ENCODE results near the gene AGAP2. TPM values are rescaled to one million over a fixed set of nuclear protein-coding genes. Genes with fewer than 3 reads are reported as not detected.
"Not testable (repeated sequence)": the region's sequence is repeated elsewhere in the genome, so short reads cannot be mapped to it uniquely, and the experiment has no call there.

AGAP2 gene
- total RNA-seq, 4 donors from 2014 or later = 0.45 to 1.4 (median 1.3) TPM

DNA sequence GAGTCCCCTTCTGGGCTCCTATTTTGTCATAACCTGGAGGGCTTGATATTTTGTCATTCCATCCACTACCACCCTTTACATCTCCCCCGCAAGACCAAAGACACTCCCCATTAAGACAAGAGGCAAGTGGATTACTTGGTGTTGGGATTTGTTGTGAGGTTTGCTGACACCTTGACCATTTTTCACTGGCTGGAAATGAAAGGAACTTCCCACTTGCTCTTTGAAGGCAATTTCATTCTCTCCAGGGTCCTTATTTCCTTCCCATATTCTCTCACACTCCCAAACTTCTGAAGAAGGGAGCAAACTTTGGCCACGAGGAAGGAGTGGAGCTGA lies 14.9 kb downstream of the AGAP2 start:
- Histone ChIP-seq H3K9me3 (no peaks in the 10 kb centered on the region), H3K27ac (no peak overlapping the region), H3K4me3 (no peak overlapping the region), H3K4me1 (peaks cover 27% of the 10 kb centered on the region), H3K27me3 (no peaks in the 10 kb centered on the region), H3K36me3 (peaks cover 35% of the 10 kb centered on the region)
- DNase-seq (ENCODE audit: low spot score in 2 of 2) = no peak
- WGBS = 66% methylated on average over 2 of the region's 2 CpGs
- TF ChIP-seq, protein P1, sequence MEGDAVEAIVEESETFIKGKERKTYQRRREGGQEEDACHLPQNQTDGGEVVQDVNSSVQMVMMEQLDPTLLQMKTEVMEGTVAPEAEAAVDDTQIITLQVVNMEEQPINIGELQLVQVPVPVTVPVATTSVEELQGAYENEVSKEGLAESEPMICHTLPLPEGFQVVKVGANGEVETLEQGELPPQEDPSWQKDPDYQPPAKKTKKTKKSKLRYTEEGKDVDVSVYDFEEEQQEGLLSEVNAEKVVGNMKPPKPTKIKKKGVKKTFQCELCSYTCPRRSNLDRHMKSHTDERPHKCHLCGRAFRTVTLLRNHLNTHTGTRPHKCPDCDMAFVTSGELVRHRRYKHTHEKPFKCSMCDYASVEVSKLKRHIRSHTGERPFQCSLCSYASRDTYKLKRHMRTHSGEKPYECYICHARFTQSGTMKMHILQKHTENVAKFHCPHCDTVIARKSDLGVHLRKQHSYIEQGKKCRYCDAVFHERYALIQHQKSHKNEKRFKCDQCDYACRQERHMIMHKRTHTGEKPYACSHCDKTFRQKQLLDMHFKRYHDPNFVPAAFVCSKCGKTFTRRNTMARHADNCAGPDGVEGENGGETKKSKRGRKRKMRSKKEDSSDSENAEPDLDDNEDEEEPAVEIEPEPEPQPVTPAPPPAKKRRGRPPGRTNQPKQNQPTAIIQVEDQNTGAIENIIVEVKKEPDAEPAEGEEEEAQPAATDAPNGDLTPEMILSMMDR (IDR thresholded peaks at IDR 0.05) = no peak

DNA sequence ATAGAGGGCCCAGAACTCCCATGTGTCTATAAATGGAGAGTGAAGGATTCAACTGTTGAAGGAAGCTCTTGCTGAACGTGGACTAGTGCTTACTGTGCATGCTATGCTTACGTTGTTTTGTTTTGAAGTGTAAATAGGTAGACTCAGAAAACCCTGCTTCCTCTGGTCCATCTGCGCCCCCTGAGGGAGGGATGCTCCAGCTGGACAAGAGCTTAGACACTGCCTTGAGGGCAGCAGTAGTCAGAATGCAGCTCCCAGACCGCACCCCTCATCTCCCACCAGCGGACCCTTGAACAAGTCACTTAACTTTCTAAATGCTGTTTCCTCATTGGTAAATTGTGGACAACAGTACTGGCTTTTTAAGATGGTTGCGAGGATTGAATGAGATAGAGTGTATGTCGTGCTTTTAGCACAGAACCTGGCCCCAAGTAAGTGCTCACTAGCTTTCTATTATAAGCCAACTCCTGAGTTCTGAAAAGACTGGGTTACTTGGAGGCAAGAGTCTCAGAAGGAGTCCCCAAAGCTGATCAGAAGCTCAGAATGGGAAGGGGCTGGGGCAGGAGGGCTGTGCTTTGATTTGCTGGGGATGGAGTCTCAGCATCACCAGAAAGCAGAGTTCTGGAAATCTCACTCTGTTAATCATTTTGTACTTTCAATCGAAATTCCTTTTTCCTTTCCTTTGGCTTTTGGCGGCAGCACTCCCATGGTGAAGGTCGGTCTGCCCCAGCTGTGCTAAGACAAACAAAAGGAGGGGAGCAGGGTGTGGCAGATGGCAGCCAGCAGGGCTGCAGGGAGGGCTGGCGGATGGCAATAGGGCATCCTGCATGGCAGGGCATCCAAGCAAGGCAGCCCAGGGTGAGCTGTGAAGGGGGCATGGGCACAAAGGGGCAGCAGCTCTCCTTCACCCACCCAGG lies 15.6 kb downstream of the AGAP2 start:
- TF ChIP-seq, protein P1 (IDR thresholded peaks at IDR 0.05) = no peak
- TF ChIP-seq EP300 (IDR thresholded peaks at IDR 0.05) = no peak
- TF ChIP-seq POLR2A (IDR thresholded peaks at IDR 0.05) = no peak
- no peak for TF ChIP-seq POLR2AphosphoS5 (IDR thresholded peaks at IDR 0.05)
- 56% methylated on average over 11 of the region's 11 CpGs for WGBS

DNA sequence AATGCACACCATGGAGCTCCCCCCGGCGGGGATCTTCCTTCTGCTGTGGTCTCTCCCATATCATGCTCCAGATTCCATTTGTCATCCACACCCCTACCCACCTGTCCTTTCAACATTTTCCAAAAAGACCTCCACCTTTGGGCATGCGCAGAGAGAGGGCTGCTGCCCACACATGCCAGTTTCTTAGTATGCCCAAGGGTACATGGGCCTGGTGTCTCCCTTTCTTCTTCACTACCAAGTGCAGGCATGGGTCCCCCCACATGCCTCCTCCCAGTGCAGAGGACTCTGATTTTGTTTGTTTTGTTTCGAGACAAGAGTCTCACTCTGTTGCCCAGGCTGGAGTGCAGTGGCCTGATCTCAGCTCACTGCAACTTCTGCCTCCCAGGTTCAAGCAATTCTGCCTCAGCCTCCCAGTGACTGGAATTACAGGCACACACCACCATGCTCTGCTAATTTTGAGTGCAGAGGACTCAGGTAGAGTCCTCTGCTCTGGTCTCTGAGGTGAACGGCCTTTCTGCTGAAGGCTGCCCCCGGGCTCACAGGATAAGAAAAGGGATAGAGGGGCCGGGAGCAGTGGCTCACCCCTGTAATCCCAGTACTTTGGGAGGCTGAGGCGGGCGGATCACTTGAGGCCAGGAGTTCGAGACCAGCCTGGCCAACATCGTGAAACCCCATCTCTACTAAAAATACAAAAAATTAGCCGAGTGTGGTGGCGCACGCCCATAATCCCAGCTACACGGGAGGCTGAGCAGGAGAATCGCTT lies 16.5 kb downstream of the AGAP2 start:
- Histone ChIP-seq H3K4me1 (peaks cover 16% of the 10 kb centered on the region), H3K36me3 (peaks cover 51% of the 10 kb centered on the region)
- not testable (repeated sequence) for H3K4me3 ChIP-seq; H3K27ac ChIP-seq; H3K9me3 ChIP-seq; H3K27me3 ChIP-seq; DNase-seq (ENCODE audit: low spot score in 2 of 2)
- WGBS = 90% methylated on average over 15 of the region's 16 CpGs

More for the DNA sequence above, 15.6 kb downstream of the AGAP2 start:
- H3K9me3 ChIP-seq = no peaks in the 10 kb centered on the region
- DNase-seq (ENCODE audit: low spot score in 2 of 2) = no peak
- no peak overlapping the region for H3K27ac ChIP-seq
- H3K36me3 ChIP-seq = peaks cover 41% of the 10 kb centered on the region
- no peak overlapping the region for H3K4me3 ChIP-seq
- H3K27me3 ChIP-seq = no peaks in the 10 kb centered on the region
- H3K4me1 ChIP-seq = peaks cover 25% of the 10 kb centered on the region

DNA sequence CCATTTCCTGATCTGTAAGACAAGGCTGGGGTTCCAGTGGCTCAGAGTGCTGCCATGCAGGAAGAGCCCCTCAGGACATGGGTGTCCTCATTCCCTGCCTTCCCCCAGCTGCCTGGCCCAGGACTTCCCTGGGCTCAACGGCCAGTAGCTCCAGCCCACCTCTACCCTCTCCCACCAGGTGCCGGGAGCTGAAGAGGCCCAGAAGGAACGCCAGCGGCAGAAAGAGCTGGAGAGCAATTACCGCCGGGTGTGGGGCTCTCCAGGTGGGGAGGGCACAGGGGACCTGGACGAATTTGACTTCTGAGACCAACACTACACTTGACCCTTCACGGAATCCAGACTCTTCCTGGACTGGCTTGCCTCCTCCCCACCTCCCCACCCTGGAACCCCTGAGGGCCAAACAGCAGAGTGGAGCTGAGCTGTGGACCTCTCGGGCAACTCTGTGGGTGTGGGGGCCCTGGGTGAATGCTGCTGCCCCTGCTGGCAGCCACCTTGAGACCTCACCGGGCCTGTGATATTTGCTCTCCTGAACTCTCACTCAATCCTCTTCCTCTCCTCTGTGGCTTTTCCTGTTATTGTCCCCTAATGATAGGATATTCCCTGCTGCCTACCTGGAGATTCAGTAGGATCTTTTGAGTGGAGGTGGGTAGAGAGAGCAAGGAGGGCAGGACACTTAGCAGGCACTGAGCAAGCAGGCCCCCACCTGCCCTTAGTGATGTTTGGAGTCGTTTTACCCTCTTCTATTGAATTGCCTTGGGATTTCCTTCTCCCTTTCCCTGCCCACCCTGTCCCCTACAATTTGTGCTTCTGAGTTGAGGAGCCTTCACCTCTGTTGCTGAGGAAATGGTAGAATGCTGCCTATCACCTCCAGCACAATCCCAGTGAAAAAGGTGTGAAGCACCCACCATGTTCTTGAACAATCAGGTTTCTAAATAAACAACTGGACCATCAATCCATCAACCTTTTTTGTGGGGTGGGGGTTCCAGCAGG lies 17.6 kb downstream of the AGAP2 start:
- DNase-seq (ENCODE audit: low spot score in 2 of 2) = no peak
- Histone ChIP-seq H3K9me3 (no peaks in the 10 kb centered on the region), H3K27ac (no peak overlapping the region), H3K4me1 (peaks cover 7% of the 10 kb centered on the region), H3K4me3 (no peak overlapping the region), H3K27me3 (no peaks in the 10 kb centered on the region), H3K36me3 (peaks cover 62% of the 10 kb centered on the region)
- WGBS = 82% methylated on average over 11 of the region's 11 CpGs
- no peak for TF ChIP-seq EP300 (IDR thresholded peaks at IDR 0.05)
- no peak for TF ChIP-seq POLR2AphosphoS5 (IDR thresholded peaks at IDR 0.05)
- TF ChIP-seq POLR2A (IDR thresholded peaks at IDR 0.05) = no peak
- TF ChIP-seq, protein P1 (IDR thresholded peaks at IDR 0.05) = no peak

DNA sequence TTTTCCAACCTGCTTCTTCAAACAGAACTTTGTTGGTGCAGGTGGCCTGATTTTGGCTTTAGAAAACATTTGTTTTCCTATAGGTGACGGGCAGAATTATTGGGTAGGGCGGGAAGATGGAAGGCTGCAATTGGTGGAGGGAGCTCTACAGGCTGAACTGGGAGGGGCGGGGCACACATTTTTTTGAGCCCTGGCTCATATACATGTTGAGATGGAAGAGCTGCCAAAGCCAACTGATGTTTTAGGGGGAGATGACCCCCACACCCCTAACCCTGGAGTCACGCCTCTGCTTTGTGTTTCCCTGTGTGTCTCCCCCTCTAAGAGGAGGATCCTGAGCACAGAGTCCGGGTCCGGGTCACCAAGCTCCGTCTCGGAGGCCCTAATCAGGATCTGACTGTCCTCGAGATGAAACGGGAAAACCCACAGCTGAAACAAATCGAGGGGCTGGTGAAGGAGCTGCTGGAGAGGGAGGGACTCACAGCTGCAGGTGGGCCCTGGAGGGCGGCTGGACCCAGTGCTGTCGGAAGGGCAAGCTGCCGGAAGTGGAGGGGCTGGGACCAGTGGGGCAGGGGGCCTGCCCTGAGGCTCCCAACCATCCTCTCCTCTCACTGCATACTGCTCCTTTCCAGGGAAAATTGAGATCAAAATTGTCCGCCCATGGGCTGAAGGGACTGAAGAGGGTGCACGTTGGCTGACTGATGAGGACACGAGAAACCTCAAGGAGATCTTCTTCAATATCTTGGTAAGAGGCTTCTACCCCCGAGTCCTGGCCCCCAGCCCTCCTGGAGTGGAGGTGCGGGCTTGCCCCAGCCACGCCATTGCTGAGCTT lies 18.6 kb downstream of the AGAP2 start:
- H3K4me3 ChIP-seq = no peak overlapping the region
- no peaks in the 10 kb centered on the region for H3K4me1 ChIP-seq
- H3K36me3 ChIP-seq = peaks cover 71% of the 10 kb centered on the region
- H3K27me3 ChIP-seq = no peaks in the 10 kb centered on the region
- no peak for DNase-seq (ENCODE audit: low spot score in 2 of 2)
- no peak overlapping the region for H3K27ac ChIP-seq
- no peaks in the 10 kb centered on the region for H3K9me3 ChIP-seq
- no peak for TF ChIP-seq EP300 (IDR thresholded peaks at IDR 0.05)
- no peak for TF ChIP-seq POLR2A (IDR thresholded peaks at IDR 0.05)
- TF ChIP-seq, protein P1 (IDR thresholded peaks at IDR 0.05) = no peak
- TF ChIP-seq POLR2AphosphoS5 (IDR thresholded peaks at IDR 0.05) = no peak
- 90% methylated on average over 20 of the region's 20 CpGs for WGBS
